Lower lobe of right lung (tissue), 2 donors: ENCODE measurements around the gene RECK. TPM values are rescaled to one million over a fixed set of nuclear protein-coding genes. Genes with fewer than 3 reads are reported as not detected.

Experiments
- ATAC-seq, 2 donors: fragments of 200-7000 bp; cut with Tn5 transposase; one replicate each; pipeline ENCODE4 v1.9.1; 2020 to 2022; ENCODE audit warnings: mild to moderate bottlenecking in 2 of 2, moderate library complexity in 2 of 2
- DNase-seq: peaks from one replicate; pipeline ENCODE4 v3.0.0-alpha.2; 2020
- H3K27ac ChIP-seq: fragments of 200-600 bp; one replicate; pipeline ENCODE4 v1.8.0; 2022
- H3K27me3 ChIP-seq: fragments of 200-600 bp; one replicate; pipeline ENCODE4 v1.8.0; 2022; ENCODE audit warnings: low read depth
- H3K36me3 ChIP-seq: fragments of 200-600 bp; one replicate; pipeline ENCODE4 v1.8.0; 2022; ENCODE audit warnings: mild to moderate bottlenecking
- H3K4me1 ChIP-seq: fragments of 200-600 bp; one replicate; pipeline ENCODE4 v1.8.0; 2022
- H3K4me3 ChIP-seq: fragments of 200-600 bp; one replicate; pipeline ENCODE4 v1.8.0; 2022; ENCODE audit warnings: mild to moderate bottlenecking
- H3K9me3 ChIP-seq: fragments of 200-600 bp; one replicate; pipeline ENCODE4 v1.8.0; 2022
- intact Hi-C: fragments of 100-400 bp; cut with DNase I; formaldehyde crosslinking; loops from one replicate; pipeline ENCODE4 v1.11.0; 2022
- total RNA-seq: library from RNA; stranded (reverse); fragmentation: NEBNext Ultra II Directional; extraction: Animal tissue kit (Norgen Biotek cat#: 25700); gene quantifications from one replicate; pipeline ENCODE4 v1.2.1, GENCODE V29; 2021
- TF ChIP-seq, protein P1 (sequence below): fragments of 200-600 bp; IDR thresholded peaks from one replicate; pipeline ENCODE4 v1.8.0; 2022; ENCODE audit warnings: antibody characterized with exemption, mild to moderate bottlenecking
- donor health status: DM: no; HTN: yes; CAD: no; lungs with severe emphysema.

The RECK gene
- total RNA-seq, 1 donor from 2014 or later: 15.2 TPM

DNA sequence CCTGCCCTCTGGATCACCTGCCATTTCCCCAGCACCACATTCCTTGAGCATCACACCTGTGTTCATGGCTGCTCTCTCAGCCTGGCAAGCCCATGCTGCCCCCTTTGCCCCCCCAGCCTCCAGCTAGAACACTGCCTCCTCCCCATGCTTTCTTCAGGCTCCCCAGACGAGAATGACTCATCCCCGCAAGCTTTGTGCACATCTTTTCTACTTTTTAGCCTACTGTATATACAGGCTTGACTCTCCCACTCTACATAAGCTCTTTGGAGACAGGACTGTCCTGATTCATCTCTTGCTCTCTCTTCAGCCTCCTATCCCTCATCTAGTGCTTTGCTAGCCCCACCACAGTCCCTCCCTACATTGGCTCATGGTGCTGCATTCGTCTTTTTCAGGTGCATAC, 79.9 kb downstream of the RECK start:
- Histone ChIP-seq H3K4me1 (peaks cover 7% of the 10 kb centered on the region), H3K27me3 (no peaks in the 10 kb centered on the region), H3K27ac (no peak overlapping the region), H3K4me3 (no peak overlapping the region), H3K9me3 (no peaks in the 10 kb centered on the region), H3K36me3 (peaks cover 13% of the 10 kb centered on the region)
- DNase-seq: no peak
- no peak for ATAC-seq
- TF ChIP-seq, protein P1, sequence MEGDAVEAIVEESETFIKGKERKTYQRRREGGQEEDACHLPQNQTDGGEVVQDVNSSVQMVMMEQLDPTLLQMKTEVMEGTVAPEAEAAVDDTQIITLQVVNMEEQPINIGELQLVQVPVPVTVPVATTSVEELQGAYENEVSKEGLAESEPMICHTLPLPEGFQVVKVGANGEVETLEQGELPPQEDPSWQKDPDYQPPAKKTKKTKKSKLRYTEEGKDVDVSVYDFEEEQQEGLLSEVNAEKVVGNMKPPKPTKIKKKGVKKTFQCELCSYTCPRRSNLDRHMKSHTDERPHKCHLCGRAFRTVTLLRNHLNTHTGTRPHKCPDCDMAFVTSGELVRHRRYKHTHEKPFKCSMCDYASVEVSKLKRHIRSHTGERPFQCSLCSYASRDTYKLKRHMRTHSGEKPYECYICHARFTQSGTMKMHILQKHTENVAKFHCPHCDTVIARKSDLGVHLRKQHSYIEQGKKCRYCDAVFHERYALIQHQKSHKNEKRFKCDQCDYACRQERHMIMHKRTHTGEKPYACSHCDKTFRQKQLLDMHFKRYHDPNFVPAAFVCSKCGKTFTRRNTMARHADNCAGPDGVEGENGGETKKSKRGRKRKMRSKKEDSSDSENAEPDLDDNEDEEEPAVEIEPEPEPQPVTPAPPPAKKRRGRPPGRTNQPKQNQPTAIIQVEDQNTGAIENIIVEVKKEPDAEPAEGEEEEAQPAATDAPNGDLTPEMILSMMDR: no peak
- intact Hi-C loops: no loop called here

DNA sequence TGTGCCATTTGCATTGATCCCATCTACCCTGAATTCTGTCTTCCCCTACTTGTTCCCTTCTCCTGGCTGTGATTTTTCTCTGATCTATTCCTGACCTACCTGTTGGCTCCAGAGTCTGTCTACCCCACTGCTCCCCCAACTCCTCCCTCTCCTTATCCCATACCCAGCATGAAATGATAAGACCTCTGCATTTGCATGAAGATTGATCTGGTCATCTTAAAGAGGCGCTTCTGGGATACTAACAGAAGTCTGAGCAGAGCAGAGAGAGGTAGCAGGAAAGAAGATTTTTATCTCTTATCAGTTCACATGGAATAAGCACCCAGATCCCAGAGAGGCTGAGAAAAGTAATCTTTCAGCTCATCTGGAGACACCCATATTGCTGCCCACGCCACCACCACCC, 81.5 kb downstream of the RECK start:
- H3K27ac ChIP-seq: no peak overlapping the region
- ATAC-seq (no peak), DNase-seq (no peak)
- H3K27me3 ChIP-seq: no peaks in the 10 kb centered on the region
- H3K36me3 ChIP-seq: peaks cover 28% of the 10 kb centered on the region
- no peaks in the 10 kb centered on the region for H3K9me3 ChIP-seq
- TF ChIP-seq, protein P1: no peak
- peaks cover 7% of the 10 kb centered on the region for H3K4me1 ChIP-seq
- no peak overlapping the region for H3K4me3 ChIP-seq
- intact Hi-C loops: no loop called here

DNA sequence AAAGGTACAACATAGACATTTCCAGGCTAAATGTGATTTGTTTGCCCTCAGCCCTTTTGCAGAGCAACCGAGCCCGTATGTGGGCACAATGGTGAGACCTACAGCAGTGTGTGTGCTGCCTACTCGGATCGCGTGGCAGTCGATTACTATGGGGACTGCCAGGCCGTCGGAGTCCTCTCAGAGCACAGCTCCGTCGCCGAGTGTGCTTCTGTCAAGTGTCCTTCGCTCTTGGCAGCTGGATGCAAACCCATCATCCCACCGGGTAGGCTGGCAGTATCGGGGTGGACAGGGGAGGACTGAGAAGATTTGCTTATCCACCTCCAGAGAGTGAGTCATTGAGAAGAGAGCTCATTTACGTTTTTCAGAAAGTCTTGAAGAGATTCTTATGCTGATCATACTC, 82.0 kb downstream of the RECK start:
- peak; percentile 82 to 94 for ATAC-seq
- intact Hi-C loops: no loop called here
- Histone ChIP-seq H3K27me3 (no peaks in the 10 kb centered on the region), H3K36me3 (peaks cover 32% of the 10 kb centered on the region), H3K4me1 (peaks cover 7% of the 10 kb centered on the region), H3K9me3 (no peaks in the 10 kb centered on the region), H3K27ac (no peak overlapping the region), H3K4me3 (no peak overlapping the region)
- TF ChIP-seq, protein P1: no peak
- DNase-seq: peak; percentile 72

DNA sequence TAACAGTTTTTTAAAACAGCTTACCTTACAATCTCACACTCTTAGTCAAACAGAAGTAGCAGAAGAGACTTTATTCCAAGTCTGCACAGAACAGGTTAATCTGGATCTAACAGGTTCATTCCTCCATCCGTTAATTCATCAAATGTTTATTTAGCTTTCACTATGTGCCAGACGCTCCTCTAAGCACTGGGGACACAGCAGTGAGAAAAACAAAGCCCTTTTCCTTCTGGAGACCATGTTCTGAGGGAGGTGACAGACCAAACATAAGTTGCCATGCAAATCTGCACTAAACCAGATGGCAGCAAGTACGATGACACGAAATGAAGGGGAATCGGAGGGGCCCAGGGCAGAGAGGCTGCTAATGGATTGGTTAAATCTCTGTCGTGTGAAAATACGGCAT, 82.8 kb downstream of the RECK start:
- Histone ChIP-seq H3K27ac (no peak overlapping the region), H3K27me3 (no peaks in the 10 kb centered on the region), H3K4me3 (no peak overlapping the region), H3K36me3 (peaks cover 32% of the 10 kb centered on the region), H3K9me3 (no peaks in the 10 kb centered on the region), H3K4me1 (peaks cover 7% of the 10 kb centered on the region)
- intact Hi-C loops: no loop called here
- TF ChIP-seq, protein P1: no peak
- DNase-seq (no peak), ATAC-seq (no peak)

DNA sequence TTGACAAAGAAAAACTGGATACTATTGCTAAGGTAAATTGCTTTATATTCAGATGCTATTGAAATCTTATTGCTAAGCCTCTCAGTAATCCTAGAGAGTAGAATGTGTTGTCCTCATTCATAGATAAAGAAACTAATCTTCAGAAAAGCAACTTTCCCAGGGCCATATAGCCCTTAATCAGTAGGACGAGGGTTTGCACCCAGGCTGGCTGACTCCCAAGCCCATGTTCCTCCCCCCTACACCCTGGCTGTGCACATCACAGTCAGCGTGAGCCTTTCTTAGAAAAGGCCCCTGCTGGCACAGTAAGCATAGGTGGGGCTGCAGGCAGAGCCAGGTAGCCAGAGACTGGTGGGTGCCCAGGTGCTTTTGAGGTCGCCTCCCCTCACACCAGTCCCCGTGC, 84.0 kb downstream of the RECK start:
- H3K36me3 ChIP-seq: peaks cover 32% of the 10 kb centered on the region
- peaks cover 7% of the 10 kb centered on the region for H3K4me1 ChIP-seq
- no peak for ATAC-seq
- DNase-seq: no peak
- no peak overlapping the region for H3K27ac ChIP-seq
- H3K4me3 ChIP-seq: no peak overlapping the region
- no peaks in the 10 kb centered on the region for H3K27me3 ChIP-seq
- no peaks in the 10 kb centered on the region for H3K9me3 ChIP-seq
- intact Hi-C loops: no loop called here
- TF ChIP-seq, protein P1: no peak

DNA sequence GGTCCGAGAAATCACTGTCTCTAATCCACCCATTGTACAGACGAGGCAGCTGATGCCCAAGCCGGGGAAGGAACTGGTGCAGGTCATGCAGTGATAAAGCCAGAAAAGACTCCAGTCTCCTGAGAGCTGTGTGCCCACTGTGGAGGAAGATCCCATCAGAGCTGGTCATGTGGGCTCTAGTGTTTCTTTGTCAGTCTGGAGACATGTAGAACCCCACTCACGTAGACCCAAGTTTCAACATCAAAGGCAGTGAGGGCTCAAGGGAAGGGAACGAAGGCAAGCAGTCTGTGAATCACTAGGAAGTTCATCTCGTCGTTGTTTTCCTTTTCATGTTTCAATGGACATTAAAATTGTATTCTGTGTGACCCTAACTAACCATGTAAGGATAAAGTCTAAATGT, 85.3 kb downstream of the RECK start:
- peaks cover 29% of the 10 kb centered on the region for H3K36me3 ChIP-seq
- no peak for ATAC-seq
- H3K9me3 ChIP-seq: no peaks in the 10 kb centered on the region
- no peaks in the 10 kb centered on the region for H3K27me3 ChIP-seq
- DNase-seq: no peak
- H3K4me1 ChIP-seq: peaks cover 7% of the 10 kb centered on the region
- no peak overlapping the region for H3K27ac ChIP-seq
- intact Hi-C loops: no loop called here
- no peak overlapping the region for H3K4me3 ChIP-seq
- TF ChIP-seq, protein P1: no peak
